ENCODE data around the gene ZFP3. TPM values are rescaled to one million over a fixed set of nuclear protein-coding genes. Genes with fewer than 3 reads are reported as not detected.
"Not testable (repeated sequence)": the region's sequence is repeated elsewhere in the genome, so short reads cannot be mapped to it uniquely, and the experiment has no call there.

ZFP3 gene
- total RNA-seq, 2 donors from 2014 or later: 2.5 to 3.6 TPM

GRCh38 chr17:5047446-5047845 is 30.8 kb upstream of the ZFP3 start:
- no peak for DNase-seq
- no peaks in the 10 kb centered on the region for H3K9me3 ChIP-seq (ENCODE audit: control insufficient read depth, low read length, poor library complexity, severe bottlenecking)
- Mint-ChIP-seq H3K4me3 (peak overlapping the region; percentile 52), H3K27ac (peak overlapping the region; percentile 98), H3K27me3 (no peaks in the 10 kb centered on the region), H3K4me1 (peaks cover 42% of the 10 kb centered on the region), H3K36me3 (ENCODE audit: low read depth) (no peaks in the 10 kb centered on the region)
- no peak for ATAC-seq

- no peaks in the 10 kb centered on the region for H3K27me3 Mint-ChIP-seq
- peak; percentile 99 for ATAC-seq
- peaks cover 36% of the 10 kb centered on the region for H3K4me1 Mint-ChIP-seq
- H3K27ac Mint-ChIP-seq: peak overlapping the region; percentile 98
- no peaks in the 10 kb centered on the region for H3K9me3 ChIP-seq (ENCODE audit: control insufficient read depth, low read length, poor library complexity, severe bottlenecking)
- peak; percentile 29 to 68 (median 51) for DNase-seq
- peak overlapping the region; percentile 65 for H3K4me3 Mint-ChIP-seq
- H3K36me3 Mint-ChIP-seq (ENCODE audit: low read depth): no peaks in the 10 kb centered on the region
These were observed 28.9 kb upstream of the ZFP3 start for GRCh38 chr17:5049314-5049841.

GRCh38 chr17:5050278-5050677 is 28.0 kb upstream of the ZFP3 start:
- Mint-ChIP-seq H3K27ac (peak overlapping the region; percentile 98), H3K4me1 (peaks cover 32% of the 10 kb centered on the region), H3K36me3 (ENCODE audit: low read depth) (peaks cover 2% of the 10 kb centered on the region), H3K4me3 (no peak overlapping the region), H3K27me3 (no peaks in the 10 kb centered on the region)
- ATAC-seq (no peak), DNase-seq (no peak)
- no peaks in the 10 kb centered on the region for H3K9me3 ChIP-seq (ENCODE audit: control insufficient read depth, low read length, poor library complexity, severe bottlenecking)

- DNase-seq: no peak
- no peak for ATAC-seq
- no peak overlapping the region for H3K27ac Mint-ChIP-seq
- H3K9me3 ChIP-seq (ENCODE audit: control insufficient read depth, low read length, poor library complexity, severe bottlenecking): no peaks in the 10 kb centered on the region
- H3K36me3 Mint-ChIP-seq (ENCODE audit: low read depth): peaks cover 2% of the 10 kb centered on the region
- no peaks in the 10 kb centered on the region for H3K27me3 Mint-ChIP-seq
- no peak overlapping the region for H3K4me3 Mint-ChIP-seq
- peaks cover 4% of the 10 kb centered on the region for H3K4me1 Mint-ChIP-seq
These were observed 22.7 kb upstream of the ZFP3 start for GRCh38 chr17:5055543-5055942.

GRCh38 chr17:5065227-5065744 is 13.0 kb upstream of the ZFP3 start:
- no peaks in the 10 kb centered on the region for H3K9me3 ChIP-seq (ENCODE audit: control insufficient read depth, low read length, poor library complexity, severe bottlenecking)
- no peaks in the 10 kb centered on the region for H3K4me1 Mint-ChIP-seq
- no peak overlapping the region for H3K4me3 Mint-ChIP-seq
- H3K27ac Mint-ChIP-seq: no peak overlapping the region
- no peaks in the 10 kb centered on the region for H3K36me3 Mint-ChIP-seq (ENCODE audit: low read depth)
- no peaks in the 10 kb centered on the region for H3K27me3 Mint-ChIP-seq
- DNase-seq: no peak
- no peak for ATAC-seq

- Mint-ChIP-seq H3K27ac (no peak overlapping the region), H3K4me1 (no peaks in the 10 kb centered on the region), H3K4me3 (no peak overlapping the region), H3K36me3 (ENCODE audit: low read depth) (no peaks in the 10 kb centered on the region), H3K27me3 (no peaks in the 10 kb centered on the region)
- no peaks in the 10 kb centered on the region for H3K9me3 ChIP-seq (ENCODE audit: control insufficient read depth, low read length, poor library complexity, severe bottlenecking)
- no peak for ATAC-seq
- DNase-seq: no peak
These were observed 10.0 kb upstream of the ZFP3 start for GRCh38 chr17:5068236-5068635.

- Mint-ChIP-seq H3K4me3 (no peak overlapping the region), H3K4me1 (no peaks in the 10 kb centered on the region), H3K27me3 (no peaks in the 10 kb centered on the region), H3K27ac (no peak overlapping the region), H3K36me3 (ENCODE audit: low read depth) (no peaks in the 10 kb centered on the region)
- no peaks in the 10 kb centered on the region for H3K9me3 ChIP-seq (ENCODE audit: control insufficient read depth, low read length, poor library complexity, severe bottlenecking)
- no peak for DNase-seq
- ATAC-seq: no peak
These were observed 8.5 kb upstream of the ZFP3 start for GRCh38 chr17:5069724-5070123.

- not testable (repeated sequence) for H3K27ac Mint-ChIP-seq; H3K4me3 Mint-ChIP-seq; H3K36me3 Mint-ChIP-seq (ENCODE audit: low read depth); DNase-seq; ATAC-seq; H3K9me3 ChIP-seq (ENCODE audit: control insufficient read depth, low read length, poor library complexity, severe bottlenecking); H3K27me3 Mint-ChIP-seq
- H3K4me1 Mint-ChIP-seq: peaks cover 17% of the 10 kb centered on the region
These were observed 2.8 kb upstream of the ZFP3 start for GRCh38 chr17:5075472-5075871.

GRCh38 chr17:5077275-5077674 is 992 bp upstream of the ZFP3 start:
- not testable (repeated sequence) for H3K9me3 ChIP-seq (ENCODE audit: control insufficient read depth, low read length, poor library complexity, severe bottlenecking); H3K36me3 Mint-ChIP-seq (ENCODE audit: low read depth); ATAC-seq; H3K27me3 Mint-ChIP-seq; DNase-seq
- Mint-ChIP-seq H3K4me1 (peaks cover 20% of the 10 kb centered on the region), H3K27ac (peak overlapping the region; percentile 85), H3K4me3 (peak overlapping the region; percentile 96)

- peaks cover 20% of the 10 kb centered on the region for H3K4me1 Mint-ChIP-seq
- peaks cover 2% of the 10 kb centered on the region for H3K36me3 Mint-ChIP-seq (ENCODE audit: low read depth)
- no peak for DNase-seq
- peak overlapping the region; percentile 96 for H3K4me3 Mint-ChIP-seq
- H3K27ac Mint-ChIP-seq: peak overlapping the region; percentile 85
- ATAC-seq: no peak
- H3K9me3 ChIP-seq (ENCODE audit: control insufficient read depth, low read length, poor library complexity, severe bottlenecking): no peaks in the 10 kb centered on the region
- no peaks in the 10 kb centered on the region for H3K27me3 Mint-ChIP-seq
These were observed 524 bp upstream of the ZFP3 start for GRCh38 chr17:5077781-5078105.

GRCh38 chr17:5080591-5080990 is 2.3 kb downstream of the ZFP3 start:
- no peak overlapping the region for H3K27ac Mint-ChIP-seq
- no peaks in the 10 kb centered on the region for H3K27me3 Mint-ChIP-seq
- H3K36me3 Mint-ChIP-seq (ENCODE audit: low read depth): peaks cover 2% of the 10 kb centered on the region
- H3K4me3 Mint-ChIP-seq: peak overlapping the region; percentile 41
- DNase-seq (no peak), ATAC-seq (no peak)
- no peaks in the 10 kb centered on the region for H3K9me3 ChIP-seq (ENCODE audit: control insufficient read depth, low read length, poor library complexity, severe bottlenecking)
- H3K4me1 Mint-ChIP-seq: peaks cover 20% of the 10 kb centered on the region

GRCh38 chr17:5092218-5093010 is 14.1 kb downstream of the ZFP3 start:
- no peaks in the 10 kb centered on the region for H3K4me1 Mint-ChIP-seq
- H3K27ac Mint-ChIP-seq: no peak overlapping the region
- ATAC-seq: no peak
- peaks cover 14% of the 10 kb centered on the region for H3K36me3 Mint-ChIP-seq (ENCODE audit: low read depth)
- H3K4me3 Mint-ChIP-seq: peak overlapping the region; percentile 7
- no peak for DNase-seq
- H3K27me3 Mint-ChIP-seq: peaks cover 6% of the 10 kb centered on the region
- H3K9me3 ChIP-seq (ENCODE audit: control insufficient read depth, low read length, poor library complexity, severe bottlenecking): peaks cover 57% of the 10 kb centered on the region

- H3K4me1 Mint-ChIP-seq: no peaks in the 10 kb centered on the region
- ATAC-seq (no peak), DNase-seq (no peak)
- H3K4me3 Mint-ChIP-seq: peak overlapping the region; percentile 60
- no peak overlapping the region for H3K27ac Mint-ChIP-seq
- peaks cover 30% of the 10 kb centered on the region for H3K9me3 ChIP-seq (ENCODE audit: control insufficient read depth, low read length, poor library complexity, severe bottlenecking)
- peaks cover 5% of the 10 kb centered on the region for H3K36me3 Mint-ChIP-seq (ENCODE audit: low read depth)
- peaks cover 6% of the 10 kb centered on the region for H3K27me3 Mint-ChIP-seq
These were observed 18.4 kb downstream of the ZFP3 start for GRCh38 chr17:5096731-5097100.

Measured in T-helper 17 cell (primary cell).